SU-DHL-6 (cell line): Measurements from ENCODE around the gene UNC5B.

Experiments used
- H2AFZ ChIP-seq: fragments of 200-600 bp; sonication (generic); 2 replicates; pipeline ENCODE4 v1.6.1; 2014; ENCODE audit warnings: low read depth, mild to moderate bottlenecking, moderate library complexity, mixed read lengths, antibody characterized with exemption, low read length; ENCODE audit not compliant: severe bottlenecking
- H3F3A ChIP-seq: fragments of 200-600 bp; shearing (Covaris generic); 2 replicates; pipeline ENCODE4 v1.6.0; 2016; ENCODE audit warnings: antibody characterized with exemption, mild to moderate bottlenecking; ENCODE audit not compliant: insufficient read depth
- H3K27ac ChIP-seq: fragments of 200-600 bp; sonication (generic); 2 replicates; pipeline ENCODE4 v1.5.1; 2016; ENCODE audit warnings: low read depth, mild to moderate bottlenecking, low read length, moderate library complexity, mixed read lengths
- H3K27me3 ChIP-seq: fragments of 200-600 bp; sonication (generic), shearing (Covaris generic); 2 replicates; pipeline ENCODE4 v1.6.0; 2014; ENCODE audit warnings: mild to moderate bottlenecking, low read length
- H3K36me3 ChIP-seq: fragments of 200-600 bp; sonication (generic); 2 replicates; pipeline ENCODE4 v1.6.1; 2014; ENCODE audit warnings: mild to moderate bottlenecking, low read length, mixed read lengths
- H3K4me2 ChIP-seq: fragments of 300-600, 200-600 bp; shearing (Covaris generic), sonication (generic); 2 replicates; pipeline ENCODE4 v1.6.0; 2014; ENCODE audit warnings: low read length, low read depth, mild to moderate bottlenecking; ENCODE audit not compliant: poor library complexity, severe bottlenecking
- H3K4me3 ChIP-seq: fragments of 200-600 bp; sonication (generic); 2 replicates; pipeline ENCODE4 v1.5.1; 2014; ENCODE audit warnings: antibody characterized with exemption, low read length, mild to moderate bottlenecking, mixed read lengths; ENCODE audit not compliant: insufficient read depth, poor library complexity, severe bottlenecking
- H3K79me2 ChIP-seq: fragments of 200-600 bp; sonication (generic); 2 replicates; pipeline ENCODE4 v1.6.1; 2014; ENCODE audit warnings: mild to moderate bottlenecking, low read length, moderate library complexity; ENCODE audit not compliant: insufficient read depth
- H3K9ac ChIP-seq: fragments of 200-600 bp; sonication (generic); 2 replicates; pipeline ENCODE4 v1.7.0; 2014; ENCODE audit warnings: mild to moderate bottlenecking, low read length
- H3K9me2 ChIP-seq: fragments of 200-600 bp; sonication (generic); replicated peaks from 2 replicates; pipeline ENCODE4 v1.6.1; 2014; ENCODE audit warnings: low read length; ENCODE audit not compliant: insufficient read depth
- H3K9me3 ChIP-seq: fragments of 200-600 bp; sonication (generic); 2 replicates; pipeline ENCODE4 v1.6.1; 2014; ENCODE audit warnings: low read length, mixed read lengths; ENCODE audit not compliant: insufficient read depth
- H4K20me1 ChIP-seq: fragments of 200-600 bp; sonication (generic); 2 replicates; pipeline ENCODE4 v1.6.1; 2014; ENCODE audit warnings: low read depth, mild to moderate bottlenecking, antibody characterized with exemption, low read length, moderate library complexity, mixed read lengths
- CTCF ChIP-seq: fragments of 200-600 bp; sonication (generic); IDR thresholded peaks from one replicate; pipeline ENCODE4 v1.5.1; 2017; ENCODE audit warnings: antibody characterized with exemption, mild to moderate bottlenecking, low read length, moderate library complexity; ENCODE audit not compliant: insufficient read depth, poor library complexity, severe bottlenecking
- EZH2phosphoT487 ChIP-seq: fragments of 200-600 bp; sonication (generic), shearing (Covaris generic); conservative IDR thresholded peaks from 2 replicates; pipeline ENCODE4 v1.6.1; 2018; ENCODE audit warnings: mild to moderate bottlenecking, antibody characterized with exemption, low read length, moderate library complexity, mixed read lengths

The UNC5B gene

DNA sequence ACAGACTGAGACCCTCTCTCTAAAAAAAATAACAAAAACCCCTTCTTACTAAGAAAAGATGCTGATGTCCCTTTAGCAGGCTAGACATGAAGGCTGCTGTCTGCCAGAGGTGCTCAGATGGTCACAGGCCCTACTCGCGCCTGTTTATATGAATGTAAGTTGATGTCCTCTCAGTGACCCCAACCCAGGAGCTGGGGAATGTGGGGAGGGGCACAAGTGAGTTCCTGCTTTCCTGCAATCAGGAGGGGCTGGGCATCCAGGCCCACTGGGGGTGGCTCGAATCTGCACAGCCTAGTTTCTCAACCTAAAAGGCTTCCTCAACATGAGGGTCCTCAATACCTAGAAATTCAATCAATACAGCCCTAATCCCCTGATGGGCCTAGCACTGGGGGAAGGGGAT, 94.6 kb downstream of the UNC5B start:
- H3K9ac ChIP-seq, result no peak overlapping the region
- H3F3A ChIP-seq, result no peaks in the 10 kb centered on the region
- H3K9me2 ChIP-seq, result no peaks in the 10 kb centered on the region
- H3K27me3 ChIP-seq, result no peaks in the 10 kb centered on the region
- H3K36me3 ChIP-seq, result no peaks in the 10 kb centered on the region
- no peaks in the 10 kb centered on the region for H3K9me3 ChIP-seq
- H3K27ac ChIP-seq, result no peak overlapping the region
- H3K4me2 ChIP-seq, result no peak overlapping the region
- TF ChIP-seq CTCF (no peak), EZH2phosphoT487 (no peak)
- no peak overlapping the region for H2AFZ ChIP-seq
- no peak overlapping the region for H3K4me3 ChIP-seq
- H3K79me2 ChIP-seq, result no peaks in the 10 kb centered on the region
- no peaks in the 10 kb centered on the region for H4K20me1 ChIP-seq

- no peak for TF ChIP-seq EZH2phosphoT487
- TF ChIP-seq CTCF, result no peak
- no peaks in the 10 kb centered on the region for H4K20me1 ChIP-seq
- H3K36me3 ChIP-seq, result no peaks in the 10 kb centered on the region
- H3K4me2 ChIP-seq, result no peak overlapping the region
- no peaks in the 10 kb centered on the region for H3F3A ChIP-seq
- H3K9me3 ChIP-seq, result no peaks in the 10 kb centered on the region
- no peaks in the 10 kb centered on the region for H3K79me2 ChIP-seq
- H3K4me3 ChIP-seq, result no peak overlapping the region
- no peak overlapping the region for H2AFZ ChIP-seq
- H3K9me2 ChIP-seq, result no peaks in the 10 kb centered on the region
- H3K27ac ChIP-seq, result no peak overlapping the region
- H3K27me3 ChIP-seq, result no peaks in the 10 kb centered on the region
- H3K9ac ChIP-seq, result no peak overlapping the region
Measured at GRCh38 chr10:71307469-71308085, 95.2 kb downstream of the UNC5B start.

DNA sequence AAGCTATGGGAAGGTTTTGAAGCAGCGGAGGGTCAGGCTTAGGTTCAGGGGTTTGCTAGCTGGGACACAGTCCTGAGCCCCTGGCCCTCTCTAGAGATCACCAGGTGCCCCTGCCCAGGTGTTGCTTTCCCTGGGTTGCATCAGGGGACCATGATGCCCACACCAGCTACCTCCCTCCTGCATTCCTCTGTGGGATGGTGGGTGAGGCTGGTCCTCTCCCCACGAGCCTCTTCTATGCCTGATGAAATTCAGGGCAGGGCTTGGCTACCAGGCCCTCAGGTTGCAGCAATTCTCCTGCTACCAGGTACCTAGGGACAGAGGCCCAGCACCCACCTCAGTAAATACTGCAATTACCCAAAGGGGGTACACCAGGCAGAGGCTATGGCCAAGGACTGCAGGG, 95.9 kb downstream of the UNC5B start:
- no peaks in the 10 kb centered on the region for H3K9me2 ChIP-seq
- no peaks in the 10 kb centered on the region for H3F3A ChIP-seq
- no peak overlapping the region for H2AFZ ChIP-seq
- H3K4me2 ChIP-seq, result no peak overlapping the region
- no peaks in the 10 kb centered on the region for H3K36me3 ChIP-seq
- TF ChIP-seq CTCF (no peak), EZH2phosphoT487 (no peak)
- no peak overlapping the region for H3K4me3 ChIP-seq
- no peak overlapping the region for H3K9ac ChIP-seq
- H3K27ac ChIP-seq, result no peak overlapping the region
- no peaks in the 10 kb centered on the region for H3K27me3 ChIP-seq
- no peaks in the 10 kb centered on the region for H3K79me2 ChIP-seq
- H3K9me3 ChIP-seq, result no peaks in the 10 kb centered on the region
- H4K20me1 ChIP-seq, result no peaks in the 10 kb centered on the region

DNA sequence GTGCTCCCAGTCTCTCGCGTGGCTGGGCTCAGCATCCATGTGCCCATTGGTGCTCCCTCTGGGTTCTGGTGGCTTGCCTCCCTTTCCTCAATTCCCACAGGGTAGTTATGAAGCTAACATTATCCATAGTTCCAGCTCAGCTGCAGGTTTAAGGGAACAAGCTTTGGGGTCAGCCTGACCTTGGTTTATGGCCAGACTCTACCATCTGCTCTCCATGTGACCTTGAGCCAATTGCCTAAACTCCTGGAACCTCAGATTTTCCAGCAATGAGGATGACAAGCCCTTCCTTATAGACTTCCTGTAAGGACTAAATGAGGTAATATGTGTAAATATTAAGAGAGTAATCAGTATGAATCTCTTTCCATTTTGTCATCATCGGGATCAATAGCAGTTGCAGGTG, 96.6 kb downstream of the UNC5B start:
- Histone ChIP-seq H3K9ac (no peak overlapping the region), H3K27me3 (no peaks in the 10 kb centered on the region), H4K20me1 (no peaks in the 10 kb centered on the region), H3K9me2 (no peaks in the 10 kb centered on the region), H3K79me2 (no peaks in the 10 kb centered on the region), H3F3A (no peaks in the 10 kb centered on the region), H2AFZ (no peak overlapping the region), H3K27ac (no peak overlapping the region), H3K4me3 (no peak overlapping the region), H3K4me2 (no peak overlapping the region), H3K36me3 (no peaks in the 10 kb centered on the region), H3K9me3 (no peaks in the 10 kb centered on the region)
- TF ChIP-seq CTCF, result no peak
- TF ChIP-seq EZH2phosphoT487, result no peak
